ENCODE measurements around the gene NPRL2. TPM values are rescaled to one million over a fixed set of nuclear protein-coding genes. Genes with fewer than 3 reads are reported as not detected.

Gene NPRL2
- total and polyA plus RNA-seq, 8 donors = 4.5 to 75.0 (median 23.5) TPM

DNA sequence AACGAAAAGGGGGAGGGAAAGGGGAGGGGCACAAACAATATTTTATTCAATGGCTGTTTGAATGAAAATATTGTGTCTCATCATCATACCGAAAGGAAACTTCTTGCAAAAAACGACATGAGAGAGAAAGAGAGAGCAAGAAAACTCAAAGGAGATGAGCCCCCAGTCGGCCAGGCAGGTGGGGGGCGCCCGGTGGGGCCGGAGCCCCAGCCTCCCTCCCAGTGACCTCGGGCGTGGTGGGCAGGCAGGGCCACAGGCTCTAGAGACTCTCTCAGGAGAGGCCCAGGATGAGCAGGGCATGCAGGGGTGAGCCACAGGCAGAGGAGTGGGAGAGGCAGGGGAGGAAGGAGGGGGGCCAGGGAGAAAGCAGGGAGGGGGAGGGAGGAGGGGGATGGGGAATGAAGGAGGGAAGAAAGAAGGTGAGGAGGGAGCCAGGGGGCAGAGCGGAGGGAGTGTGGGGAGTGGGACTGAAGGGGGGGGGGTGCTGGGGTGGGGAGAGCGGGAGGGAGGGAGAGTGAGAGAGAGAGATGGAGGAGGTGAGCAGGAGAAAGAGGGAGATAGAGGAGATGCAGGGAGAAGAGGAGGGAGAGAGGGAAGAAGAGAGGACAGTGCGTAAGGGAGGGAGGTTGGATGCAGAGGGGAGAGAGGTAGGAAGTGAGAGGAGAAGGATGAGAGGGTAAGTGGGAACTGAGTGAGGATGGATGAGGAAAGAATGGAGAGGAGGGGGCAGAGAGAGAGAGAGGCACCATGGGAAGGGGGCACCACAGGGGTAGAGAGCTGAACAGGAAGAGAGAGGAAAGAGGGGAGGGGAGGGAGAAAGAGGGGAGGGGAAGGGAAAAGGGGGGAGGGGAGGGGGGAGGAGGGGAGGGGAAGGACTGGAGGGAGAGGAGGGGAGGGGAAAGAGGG is 22.8 kb upstream of the NPRL2 start:
- H3K36me3 ChIP-seq = peaks cover 0 to 6% (median 0%) of the 10 kb centered on the region in 4 donors
- no peaks in the 10 kb centered on the region for H3K9me3 ChIP-seq
- intact Hi-C loops (cut with DNase I; ENCODE audit: low total_unique reads) = loop anchor here (10.0 kb wide), 1 partner anchor 161 kb away; no protein-coding TSS in a partner anchor
- peaks cover 0 to 6% (median 0%) of the 10 kb centered on the region in 3 donors for H3K27me3 ChIP-seq
- H3K27ac ChIP-seq = no peak overlapping the region
- TF ChIP-seq POLR2A (IDR thresholded peaks at IDR 0.05) (no peak), EP300 (IDR thresholded peaks at IDR 0.05) (no peak), POLR2AphosphoS5 (IDR thresholded peaks at IDR 0.05) (no peak)
- TF ChIP-seq, protein P1, sequence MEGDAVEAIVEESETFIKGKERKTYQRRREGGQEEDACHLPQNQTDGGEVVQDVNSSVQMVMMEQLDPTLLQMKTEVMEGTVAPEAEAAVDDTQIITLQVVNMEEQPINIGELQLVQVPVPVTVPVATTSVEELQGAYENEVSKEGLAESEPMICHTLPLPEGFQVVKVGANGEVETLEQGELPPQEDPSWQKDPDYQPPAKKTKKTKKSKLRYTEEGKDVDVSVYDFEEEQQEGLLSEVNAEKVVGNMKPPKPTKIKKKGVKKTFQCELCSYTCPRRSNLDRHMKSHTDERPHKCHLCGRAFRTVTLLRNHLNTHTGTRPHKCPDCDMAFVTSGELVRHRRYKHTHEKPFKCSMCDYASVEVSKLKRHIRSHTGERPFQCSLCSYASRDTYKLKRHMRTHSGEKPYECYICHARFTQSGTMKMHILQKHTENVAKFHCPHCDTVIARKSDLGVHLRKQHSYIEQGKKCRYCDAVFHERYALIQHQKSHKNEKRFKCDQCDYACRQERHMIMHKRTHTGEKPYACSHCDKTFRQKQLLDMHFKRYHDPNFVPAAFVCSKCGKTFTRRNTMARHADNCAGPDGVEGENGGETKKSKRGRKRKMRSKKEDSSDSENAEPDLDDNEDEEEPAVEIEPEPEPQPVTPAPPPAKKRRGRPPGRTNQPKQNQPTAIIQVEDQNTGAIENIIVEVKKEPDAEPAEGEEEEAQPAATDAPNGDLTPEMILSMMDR (IDR thresholded peaks at IDR 0.05) = no peak
- H3K4me3 ChIP-seq = no peak overlapping the region
- no peaks in the 10 kb centered on the region for H3K4me1 ChIP-seq
- no peak for DNase-seq
- WGBS, 5 donors = 51 to 63% (median 58%) methylated on average over 12 of the region's 12 CpGs

DNA sequence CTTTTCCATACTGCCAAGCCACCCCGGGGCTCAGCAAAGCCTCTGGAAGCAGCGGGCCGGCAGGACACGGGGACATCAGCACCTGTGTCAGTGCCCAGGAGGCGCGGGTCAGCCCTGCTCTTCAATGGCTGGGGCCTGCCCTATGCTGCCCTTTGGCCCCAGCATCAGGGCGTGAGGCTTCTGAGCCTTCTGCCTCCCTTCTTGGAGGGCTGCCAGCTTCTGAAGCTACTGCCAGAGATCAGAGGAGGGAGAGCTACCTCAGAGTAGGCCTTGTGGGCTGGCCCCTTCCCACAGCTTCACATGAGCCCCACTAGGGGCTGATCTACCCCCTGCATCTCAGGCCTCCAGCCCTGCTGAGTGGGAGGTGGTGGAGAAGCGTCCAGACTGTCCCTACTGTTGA is 21.8 kb upstream of the NPRL2 start:
- TF ChIP-seq, protein P1 (IDR thresholded peaks at IDR 0.05) = no peak
- TF ChIP-seq POLR2AphosphoS5 (IDR thresholded peaks at IDR 0.05) (no peak), POLR2A (IDR thresholded peaks at IDR 0.05) (no peak), EP300 (IDR thresholded peaks at IDR 0.05) (no peak)
- intact Hi-C loops (cut with DNase I; ENCODE audit: low total_unique reads) = loop anchor here (10.0 kb wide), 1 partner anchor 162 kb away; no protein-coding TSS in a partner anchor
- H3K27me3 ChIP-seq = peaks cover 0 to 6% (median 0%) of the 10 kb centered on the region in 3 donors
- peaks cover 0 to 6% (median 0%) of the 10 kb centered on the region in 4 donors for H3K4me1 ChIP-seq
- H3K9me3 ChIP-seq = no peaks in the 10 kb centered on the region
- H3K36me3 ChIP-seq = no peaks in the 10 kb centered on the region
- peak in 1 of 2 donors; percentile 69 for DNase-seq
- H3K27ac ChIP-seq = no peak overlapping the region
- WGBS, 5 donors = 46 to 57% (median 49%) methylated on average over 8 of the region's 8 CpGs
- H3K4me3 ChIP-seq = no peak overlapping the region

DNA sequence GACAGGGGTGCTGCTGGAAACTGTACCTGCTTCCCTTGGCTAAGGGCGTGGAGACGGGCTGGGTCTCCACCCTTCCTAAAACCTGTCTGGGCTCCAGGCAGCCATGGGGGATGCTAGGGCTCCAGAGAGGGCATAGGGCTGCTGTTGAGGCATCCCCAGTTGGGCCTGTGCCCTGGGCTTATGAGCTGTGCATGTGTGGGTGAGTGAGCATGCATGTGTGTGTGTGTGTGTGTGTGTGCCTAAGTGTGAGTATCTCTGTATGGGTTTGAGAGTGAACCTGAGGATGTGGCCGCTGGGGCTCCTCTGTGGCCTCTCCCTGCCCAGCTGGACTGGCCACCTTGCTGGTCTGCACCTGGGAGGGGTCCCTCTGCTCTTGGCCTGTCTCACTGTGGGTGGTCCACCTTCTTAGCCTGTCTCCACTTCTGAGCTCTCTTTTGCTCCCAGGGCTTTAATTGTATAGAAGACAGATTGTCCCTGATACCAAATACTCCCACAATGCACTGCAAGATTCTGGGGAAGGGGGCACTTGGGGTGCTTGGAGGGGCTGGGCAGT is 20.6 kb upstream of the NPRL2 start:
- H3K9me3 ChIP-seq = no peaks in the 10 kb centered on the region
- H3K4me1 ChIP-seq = peaks cover 0 to 18% (median 2%) of the 10 kb centered on the region in 4 donors
- H3K36me3 ChIP-seq = no peaks in the 10 kb centered on the region
- 65 to 76% (median 75%) methylated on average over 3 of the region's 3 CpGs for WGBS, 5 donors
- no peak overlapping the region for H3K4me3 ChIP-seq
- H3K27ac ChIP-seq = no peak overlapping the region
- DNase-seq = no peak
- H3K27me3 ChIP-seq = peaks cover 0 to 6% (median 0%) of the 10 kb centered on the region in 3 donors
- intact Hi-C loops (cut with DNase I; ENCODE audit: low total_unique reads) = loop anchor here (10.0 kb wide), 1 partner anchor 164 kb away; no protein-coding TSS in a partner anchor
- TF ChIP-seq POLR2A (IDR thresholded peaks at IDR 0.05) (no peak), POLR2AphosphoS5 (IDR thresholded peaks at IDR 0.05) (no peak), EP300 (IDR thresholded peaks at IDR 0.05) (no peak)
- TF ChIP-seq, protein P1 (IDR thresholded peaks at IDR 0.05) = no peak

DNA sequence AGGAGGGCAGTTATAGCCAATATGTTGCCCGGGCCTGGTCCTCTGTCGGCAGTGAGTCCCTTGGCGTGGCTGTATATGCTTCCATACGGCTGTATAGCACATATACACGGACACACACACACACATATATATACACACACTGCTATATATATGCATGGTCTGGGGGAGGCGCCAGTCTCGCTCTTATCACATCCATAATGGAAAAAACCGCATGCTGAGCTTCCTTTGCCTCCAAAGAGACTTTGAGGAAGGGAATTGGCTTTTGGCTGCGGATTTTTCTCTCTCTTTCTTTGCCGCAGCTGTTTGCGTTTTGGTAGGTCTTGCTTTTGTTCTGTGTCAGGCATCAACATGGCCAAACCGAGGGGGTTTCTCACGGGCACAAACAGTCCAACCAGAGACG is 20.0 kb upstream of the NPRL2 start:
- Histone ChIP-seq H3K4me1 (peaks cover 0 to 24% (median 5%) of the 10 kb centered on the region in 4 donors), H3K27me3 (peaks cover 0 to 6% (median 0%) of the 10 kb centered on the region in 3 donors), H3K9me3 (no peaks in the 10 kb centered on the region), H3K4me3 (no peak overlapping the region), H3K27ac (no peak overlapping the region), H3K36me3 (no peaks in the 10 kb centered on the region)
- TF ChIP-seq POLR2AphosphoS5 (IDR thresholded peaks at IDR 0.05) (no peak), EP300 (IDR thresholded peaks at IDR 0.05) (no peak)
- TF ChIP-seq, protein P1 (IDR thresholded peaks at IDR 0.05) = no peak
- peak in 1 of 2 donors; percentile 78 for DNase-seq
- WGBS, 5 donors = 37 to 54% (median 45%) methylated on average over 12 to 14 of the region's 14 CpGs
- intact Hi-C loops (cut with DNase I; ENCODE audit: low total_unique reads) = loop anchor here (10.0 kb wide), 1 partner anchor 164 kb away; no protein-coding TSS in a partner anchor
